HG02588 (cell line): ENCODE data around the gene CCT2.
"Not testable (repeated sequence)": the region's sequence is repeated elsewhere in the genome, so short reads cannot be mapped to it uniquely, and the experiment has no call there.

Source experiments
- ATAC-seq: cut with Tn5 transposase; IDR thresholded peaks from one replicate; pipeline ENCODE4 v1.9.1; 2021; ENCODE audit warnings: mild to moderate bottlenecking, moderate library complexity; ENCODE audit not compliant: unreplicated experiment

CCT2 gene

DNA sequence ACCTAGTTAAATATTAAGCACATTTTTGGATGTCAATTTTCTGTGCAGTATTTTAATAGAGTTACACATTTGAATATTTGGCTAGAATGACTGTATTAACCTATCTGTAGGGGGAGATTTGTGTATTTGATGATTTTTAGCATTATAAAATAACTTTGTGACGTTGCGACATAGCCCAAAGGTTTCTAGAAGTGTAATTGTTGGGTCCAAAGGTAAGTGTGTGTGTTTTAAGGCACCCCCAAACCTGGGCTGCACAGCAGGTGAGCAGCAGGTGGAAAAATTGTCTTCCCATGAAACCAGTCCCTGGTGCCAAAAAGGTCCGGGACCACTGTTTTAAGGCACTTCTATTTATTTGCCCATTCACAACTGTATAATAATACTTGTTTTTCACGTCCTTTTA, 3.3 kb downstream of the CCT2 start:
- no peak for ATAC-seq

DNA sequence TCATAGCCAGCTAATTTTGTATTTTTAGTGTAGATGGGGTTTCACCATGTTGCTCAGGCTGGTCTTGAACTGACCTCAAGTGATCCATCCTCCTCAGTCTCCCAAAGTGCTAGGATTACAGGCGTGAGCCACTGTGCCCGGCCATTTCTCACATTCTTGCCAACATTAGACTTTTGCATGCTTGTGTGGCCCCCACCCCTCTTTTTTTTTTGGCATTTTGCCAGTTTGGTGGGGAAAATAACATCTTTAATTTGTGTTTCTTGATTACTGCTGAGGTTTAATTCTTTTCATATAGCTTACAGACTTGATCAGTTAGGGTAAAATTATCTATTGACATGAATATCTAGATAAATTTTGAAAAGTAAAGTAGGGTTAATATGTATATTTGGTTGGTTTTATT, 3.8 kb downstream of the CCT2 start:
- no peak for ATAC-seq

GRCh38 chr12:69595689-69596088, 10.4 kb downstream of the CCT2 start:
- no peak for ATAC-seq

DNA sequence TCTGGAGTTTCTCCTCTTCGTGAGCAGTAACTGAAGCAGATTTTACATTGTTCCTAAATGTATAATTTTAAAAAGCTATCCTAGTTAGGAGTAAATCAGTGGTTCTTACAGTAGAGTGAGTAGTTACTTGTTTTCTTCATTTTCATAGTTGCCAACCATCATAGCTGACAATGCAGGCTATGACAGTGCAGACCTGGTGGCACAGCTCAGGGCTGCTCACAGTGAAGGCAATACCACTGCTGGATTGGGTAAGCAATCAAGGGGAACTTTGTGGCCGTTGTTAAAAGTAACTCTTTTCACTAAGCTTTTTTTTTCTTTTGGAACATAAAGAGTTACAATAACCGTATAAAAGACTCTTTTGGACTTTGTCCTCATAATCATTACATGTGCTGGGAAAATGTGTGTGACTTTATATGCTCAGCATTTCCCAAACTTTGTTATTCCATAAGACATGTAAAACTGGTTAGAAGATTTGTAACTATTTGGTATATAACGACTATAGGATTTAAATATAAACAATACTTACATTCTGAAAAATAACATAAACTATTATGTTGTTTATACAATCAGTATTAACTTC, 13.0 kb downstream of the CCT2 start:
- ATAC-seq: no peak

DNA sequence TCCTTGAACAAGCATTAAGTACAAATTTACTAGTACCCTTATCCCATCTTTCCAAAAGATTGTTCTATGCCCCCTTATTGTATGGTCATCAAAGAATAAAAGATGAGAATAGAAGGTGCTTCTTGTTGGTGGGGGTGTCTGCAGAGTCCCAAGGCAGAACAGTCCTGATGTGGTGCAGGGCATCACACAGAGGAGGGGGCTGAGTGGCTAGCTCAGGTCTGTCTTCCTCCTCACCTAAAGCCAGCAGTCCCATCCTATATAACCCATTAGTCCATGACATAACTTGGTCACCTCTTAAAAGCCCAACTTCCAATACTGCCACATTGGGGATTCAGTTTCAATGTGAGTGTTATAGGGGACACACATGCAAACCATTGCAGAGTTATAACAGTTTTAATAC, 15.5 kb downstream of the CCT2 start:
- no peak for ATAC-seq

- ATAC-seq: no peak
Observed at GRCh38 chr12:69601962-69602685, 16.9 kb downstream of the CCT2 start.

DNA sequence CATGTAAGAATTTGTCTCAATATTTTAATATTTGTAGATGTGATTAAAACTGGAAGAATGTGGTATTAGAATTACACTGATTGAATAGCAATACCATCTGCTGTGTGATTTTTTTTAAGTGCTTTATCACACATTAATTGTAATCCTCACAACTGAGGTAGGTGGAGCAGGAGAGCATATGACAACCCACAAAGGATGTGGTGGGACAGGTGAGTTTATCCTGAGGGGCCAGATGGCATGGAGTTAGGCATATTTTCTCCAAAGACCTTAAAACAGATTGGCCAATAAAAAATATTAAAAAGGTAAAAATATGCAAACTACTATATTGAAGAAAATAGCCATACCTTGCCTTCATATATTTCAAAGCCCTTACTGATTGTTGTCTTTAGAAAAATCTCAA, 17.7 kb downstream of the CCT2 start:
- ATAC-seq: no peak

DNA sequence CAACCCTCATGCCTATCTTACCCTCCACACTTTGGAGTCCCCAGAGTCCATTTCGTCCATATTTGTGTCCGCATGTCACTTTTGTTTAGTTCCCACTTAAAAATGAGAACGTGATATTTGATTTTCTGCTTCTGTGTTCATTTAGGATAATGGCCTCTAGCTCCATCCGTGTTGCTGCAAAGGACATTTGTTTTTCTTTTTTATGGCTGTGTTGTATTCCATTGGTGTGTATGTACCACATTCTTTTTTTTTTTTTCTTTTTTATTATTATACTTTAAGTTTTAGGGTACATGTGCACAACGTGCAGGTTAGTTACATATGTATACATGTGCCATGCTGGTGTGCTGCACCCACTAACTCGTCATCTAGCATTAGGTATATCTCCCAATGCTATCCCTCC, 18.3 kb downstream of the CCT2 start:
- ATAC-seq: not testable (repeated sequence)

- not testable (repeated sequence) for ATAC-seq
Observed at GRCh38 chr12:69604275-69604674, 19.0 kb downstream of the CCT2 start.

GRCh38 chr12:69608114-69608513, 22.9 kb downstream of the CCT2 start:
- ATAC-seq: no peak

GRCh38 chr12:69610126-69610525, 24.9 kb downstream of the CCT2 start:
- ATAC-seq: no peak

- ATAC-seq: no peak
Observed at GRCh38 chr12:69610729-69611128, 25.5 kb downstream of the CCT2 start, which contains the start of gene LRRC10. LRRC10 (minus strand) TSS chr12:69610907; CDS start chr12:69610838, 69 bp downstream.

DNA sequence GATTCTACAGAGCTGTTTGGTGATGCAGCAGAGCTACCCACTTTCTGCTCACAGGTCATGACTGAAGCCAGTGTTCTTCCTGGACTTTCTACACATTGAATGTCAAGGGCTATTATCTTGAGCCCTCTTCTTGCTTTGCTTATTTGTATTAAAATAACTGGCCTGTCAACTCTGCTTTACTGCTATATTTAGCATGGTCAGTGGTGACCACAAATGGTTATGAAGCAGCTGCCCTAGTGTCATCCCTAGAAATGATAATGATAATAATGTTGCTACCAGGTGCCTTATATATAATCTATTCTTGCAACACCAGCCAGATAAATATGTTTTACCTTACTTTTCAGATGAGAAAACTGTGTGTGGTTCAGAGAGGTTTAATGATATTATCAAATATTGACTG, 28.1 kb downstream of the CCT2 start:
- ATAC-seq: no peak

DNA sequence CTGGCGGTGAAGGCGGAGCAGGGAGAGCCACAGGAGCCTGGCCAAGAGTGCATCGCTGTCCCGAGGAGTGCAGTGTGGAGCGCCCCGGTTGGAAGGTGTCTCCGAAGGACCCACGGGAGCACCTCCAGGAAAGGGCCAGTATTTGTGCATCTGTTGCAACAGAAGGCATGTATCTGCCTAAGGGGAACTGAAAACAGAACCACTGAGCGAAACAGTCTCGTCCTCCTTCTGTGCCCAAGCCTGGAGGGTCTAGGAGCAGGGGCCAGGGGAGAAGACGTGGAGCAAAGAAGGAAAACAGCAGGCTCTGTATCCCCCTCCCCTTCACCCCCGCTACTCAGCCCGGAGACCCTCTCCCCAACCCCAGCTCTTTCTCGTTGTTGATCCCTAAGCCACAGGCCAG, 30.8 kb downstream of the CCT2 start:
- ATAC-seq: no peak

DNA sequence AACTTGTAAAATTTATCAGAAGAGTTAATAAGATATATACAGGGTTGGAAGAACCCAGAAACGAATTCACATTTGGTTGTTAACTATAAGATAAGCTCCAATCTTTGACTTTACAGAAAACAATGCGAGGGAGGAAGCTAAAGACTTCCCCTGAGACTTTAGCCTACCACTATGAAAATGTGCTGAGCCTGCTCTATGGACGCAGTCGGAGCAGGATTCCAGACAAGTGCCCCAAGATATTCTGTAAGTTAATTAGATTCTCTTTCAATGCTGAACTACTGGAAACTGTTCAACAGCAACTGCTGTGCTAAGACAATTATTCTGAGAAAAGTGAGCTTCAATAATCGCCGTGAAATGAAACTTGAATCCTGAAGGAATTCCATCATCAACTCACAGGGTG, 33.8 kb downstream of the CCT2 start:
- no peak for ATAC-seq

GRCh38 chr12:69620077-69620476, 34.8 kb downstream of the CCT2 start:
- ATAC-seq: no peak

- ATAC-seq: no peak
Observed at GRCh38 chr12:69620921-69621320, 35.7 kb downstream of the CCT2 start.

DNA sequence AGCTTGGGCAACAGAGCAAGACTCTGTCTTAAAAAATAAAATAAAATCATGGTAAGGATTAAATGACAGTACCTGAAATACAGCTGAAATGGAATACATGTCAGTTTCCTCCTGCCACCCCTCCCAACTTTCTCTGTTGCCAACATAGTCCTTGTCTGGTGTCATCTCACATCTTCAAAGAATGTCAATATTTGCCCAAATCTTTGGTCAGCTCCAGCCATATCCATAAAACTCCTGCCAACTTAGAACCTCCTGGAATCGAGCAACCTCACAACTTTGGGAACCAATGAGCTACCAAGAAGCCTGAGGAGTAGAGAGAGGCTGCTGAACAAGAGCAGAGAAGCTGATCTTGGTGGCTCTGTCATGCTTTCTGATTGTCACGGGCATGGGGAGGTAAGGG, 36.3 kb downstream of the CCT2 start:
- ATAC-seq: no peak

DNA sequence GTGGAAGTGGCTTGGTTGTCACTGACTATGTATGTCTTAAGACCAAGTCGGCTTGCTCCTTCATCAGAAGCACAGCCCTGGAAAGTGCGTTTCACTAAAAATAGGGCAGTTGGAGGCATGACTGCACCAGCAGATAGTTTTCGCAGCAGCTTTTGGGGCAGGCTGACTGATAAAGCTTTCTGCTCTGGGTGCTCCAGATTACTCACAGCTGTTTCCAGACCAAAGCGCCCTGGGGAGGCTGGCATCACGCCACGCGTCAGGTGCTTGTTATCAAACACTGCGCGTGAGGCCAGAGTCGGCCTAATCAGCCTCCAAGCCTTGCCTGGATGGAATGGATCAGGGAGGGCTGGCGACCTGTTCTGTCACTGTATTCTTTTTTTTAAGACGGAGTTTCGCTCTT, 38.7 kb downstream of the CCT2 start:
- ATAC-seq: no peak

DNA sequence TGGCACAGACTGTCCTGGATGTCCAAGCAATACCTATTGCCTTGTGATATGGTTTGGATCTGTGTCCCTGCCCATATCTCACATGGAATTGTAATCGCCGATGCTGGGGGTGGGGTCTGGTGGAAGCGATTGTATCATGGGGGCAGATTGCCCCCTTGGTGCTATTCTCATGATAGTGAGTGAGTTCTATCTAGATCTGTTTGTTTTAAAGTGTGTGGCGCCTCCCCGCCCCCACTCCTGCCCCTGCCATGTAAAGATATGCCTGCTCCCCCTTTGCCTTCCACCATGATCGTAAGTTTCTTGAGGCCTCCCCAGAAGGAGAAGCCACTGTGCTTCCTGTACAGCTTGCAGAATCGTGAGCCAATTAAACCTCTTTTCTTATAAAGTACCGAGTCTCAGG, 42.2 kb downstream of the CCT2 start:
- no peak for ATAC-seq

- ATAC-seq: no peak
Observed at GRCh38 chr12:69630191-69630590, 44.9 kb downstream of the CCT2 start.

DNA sequence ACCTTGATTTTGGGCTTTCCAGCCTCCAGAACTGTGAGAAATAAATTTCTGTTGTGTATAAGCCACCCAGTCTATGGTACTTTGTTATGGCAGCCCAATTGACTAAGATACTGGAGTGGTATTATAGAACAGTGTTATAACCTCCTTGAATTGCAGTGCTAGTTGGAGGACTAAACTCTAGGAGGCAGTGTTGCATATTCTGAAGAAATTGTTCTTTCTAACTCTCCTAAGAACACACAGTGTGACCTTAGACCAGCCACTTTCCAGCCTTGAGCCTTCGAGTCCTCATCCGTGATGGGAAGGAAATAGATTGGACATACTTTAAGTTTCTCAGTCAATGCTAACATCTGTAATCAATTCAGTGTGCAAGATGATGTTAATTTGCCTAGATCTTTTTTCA, 47.8 kb downstream of the CCT2 start:
- ATAC-seq: no peak
